Posterior cingulate gyrus (tissue), 11 donors: Measurements from ENCODE around the gene URI1.
A peak's percentile ranks its signal among the peaks of the same experiment; 100 is the strongest.

Experiments
- DNase-seq, 10 donors: peaks; one replicate each; pipeline versions ENCODE4 v3.0.0 to v3.0.0-alpha.2; 2020 to 2021; ENCODE audit warnings: mixed read lengths in 3 of 10
- intact Hi-C: fragments of 100-400 bp; cut with DNase I; formaldehyde crosslinking; loops from one replicate; pipeline ENCODE4 v1.15.1; 2023

Gene URI1

GRCh38 chr19:30065680-30066606 lies 123.9 kb downstream of the URI1 start:
- peak in 2 of 10 donors; percentile 20 to 37 for DNase-seq
- intact Hi-C loops, result no loop called here
